GM06990 (cell line): ENCODE measurements around the gene INAFM1.

ENCODE experiments used
- DNase-seq: peaks from one replicate; pipeline ENCODE4 v3.0.0-alpha.2; 2011; ENCODE audit not compliant: insufficient read length; ENCODE audit errors: extremely low read depth
- H3K27me3 ChIP-seq: replicated peaks from 2 replicates; pipeline ENCODE4 v1.6.0; 2011; ENCODE audit warnings: low read length; ENCODE audit not compliant: control insufficient read depth, insufficient read depth
- H3K36me3 ChIP-seq: 2 replicates; pipeline ENCODE4 v1.5.1; 2011; ENCODE audit warnings: low read length; ENCODE audit not compliant: control insufficient read depth, insufficient read depth
- H3K4me3 ChIP-seq: replicated peaks from 2 replicates; pipeline ENCODE4 v1.5.1; 2011; ENCODE audit warnings: low read depth, mild to moderate bottlenecking, control low read depth, low read length
- TF ChIP-seq, protein P1 (sequence below): IDR thresholded peaks from 2 replicates; pipeline ENCODE4 v1.5.1; 2011; ENCODE audit warnings: low read length, control low read depth, mild to moderate bottlenecking, inconsistent platforms; ENCODE audit not compliant: insufficient read depth, poor library complexity, severe bottlenecking

The INAFM1 gene

DNA sequence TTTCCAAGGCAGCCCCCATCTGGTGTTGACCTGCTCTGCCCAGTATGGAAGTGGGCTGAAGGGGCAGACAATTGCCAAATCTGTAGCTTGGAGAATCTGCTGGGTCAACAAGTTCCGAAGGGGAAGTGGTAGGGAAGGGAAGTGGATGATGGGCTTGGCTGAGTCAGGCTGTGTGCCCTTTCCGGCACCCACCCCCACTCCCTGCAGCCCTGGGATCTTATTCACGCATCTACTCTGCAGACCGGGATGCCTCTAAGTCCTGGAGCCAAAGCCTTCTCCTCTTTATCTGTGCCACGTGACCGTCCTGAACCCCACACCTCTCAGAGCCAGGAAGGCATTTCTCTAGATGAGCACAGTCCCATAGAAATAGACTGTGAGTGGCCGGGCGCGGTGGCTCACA lies 49.8 kb downstream of the INAFM1 start:
- no peak for DNase-seq
- H3K27me3 ChIP-seq: no peaks in the 10 kb centered on the region
- no peaks in the 10 kb centered on the region for H3K36me3 ChIP-seq
- no peak overlapping the region for H3K4me3 ChIP-seq
- TF ChIP-seq, protein P1, sequence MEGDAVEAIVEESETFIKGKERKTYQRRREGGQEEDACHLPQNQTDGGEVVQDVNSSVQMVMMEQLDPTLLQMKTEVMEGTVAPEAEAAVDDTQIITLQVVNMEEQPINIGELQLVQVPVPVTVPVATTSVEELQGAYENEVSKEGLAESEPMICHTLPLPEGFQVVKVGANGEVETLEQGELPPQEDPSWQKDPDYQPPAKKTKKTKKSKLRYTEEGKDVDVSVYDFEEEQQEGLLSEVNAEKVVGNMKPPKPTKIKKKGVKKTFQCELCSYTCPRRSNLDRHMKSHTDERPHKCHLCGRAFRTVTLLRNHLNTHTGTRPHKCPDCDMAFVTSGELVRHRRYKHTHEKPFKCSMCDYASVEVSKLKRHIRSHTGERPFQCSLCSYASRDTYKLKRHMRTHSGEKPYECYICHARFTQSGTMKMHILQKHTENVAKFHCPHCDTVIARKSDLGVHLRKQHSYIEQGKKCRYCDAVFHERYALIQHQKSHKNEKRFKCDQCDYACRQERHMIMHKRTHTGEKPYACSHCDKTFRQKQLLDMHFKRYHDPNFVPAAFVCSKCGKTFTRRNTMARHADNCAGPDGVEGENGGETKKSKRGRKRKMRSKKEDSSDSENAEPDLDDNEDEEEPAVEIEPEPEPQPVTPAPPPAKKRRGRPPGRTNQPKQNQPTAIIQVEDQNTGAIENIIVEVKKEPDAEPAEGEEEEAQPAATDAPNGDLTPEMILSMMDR: no peak
